ENCODE data around the gene MYNN. TPM values are rescaled to one million over a fixed set of nuclear protein-coding genes. Genes with fewer than 3 reads are reported as not detected.
A peak's percentile ranks its signal among the peaks of the same experiment; 100 is the strongest.

The MYNN gene
- polyA plus RNA-seq, 4 donors, result 26.7 to 34.9 (median 31.6) TPM

DNA sequence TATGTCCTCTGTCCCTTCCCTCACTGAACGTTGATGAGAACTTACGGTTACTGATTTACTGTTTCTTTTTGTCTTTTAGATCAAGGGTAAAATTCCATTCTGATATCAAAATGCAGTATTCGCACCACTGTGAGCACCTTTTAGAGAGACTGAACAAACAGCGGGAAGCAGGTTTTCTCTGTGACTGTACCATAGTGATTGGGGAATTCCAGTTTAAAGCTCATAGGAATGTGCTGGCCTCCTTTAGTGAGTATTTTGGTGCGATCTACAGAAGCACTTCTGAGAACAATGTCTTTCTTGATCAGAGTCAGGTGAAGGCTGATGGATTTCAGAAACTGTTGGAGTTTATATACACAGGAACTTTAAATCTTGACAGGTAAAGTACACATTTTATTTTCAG, 990 bp downstream of the MYNN start:
- DNase-seq (ENCODE audit: low read depth in 4 of 4, low spot score in 3 of 4), result no peak

GRCh38 chr3:169777822-169778221, 4.6 kb downstream of the MYNN start:
- DNase-seq (ENCODE audit: low read depth in 4 of 4, low spot score in 3 of 4), result no peak

- no peak for DNase-seq (ENCODE audit: low read depth in 4 of 4, low spot score in 3 of 4)
These were observed 7.5 kb downstream of the MYNN start for GRCh38 chr3:169780742-169781141.

- DNase-seq (ENCODE audit: low read depth in 4 of 4, low spot score in 3 of 4), result no peak
These were observed 8.1 kb downstream of the MYNN start for GRCh38 chr3:169781209-169781855.

GRCh38 chr3:169787120-169787519, 13.9 kb downstream of the MYNN start:
- DNase-seq (ENCODE audit: low read depth in 4 of 4, low spot score in 3 of 4), result no peak

GRCh38 chr3:169787791-169788190, 14.6 kb downstream of the MYNN start:
- DNase-seq (ENCODE audit: low read depth in 4 of 4, low spot score in 3 of 4), result no peak

DNA sequence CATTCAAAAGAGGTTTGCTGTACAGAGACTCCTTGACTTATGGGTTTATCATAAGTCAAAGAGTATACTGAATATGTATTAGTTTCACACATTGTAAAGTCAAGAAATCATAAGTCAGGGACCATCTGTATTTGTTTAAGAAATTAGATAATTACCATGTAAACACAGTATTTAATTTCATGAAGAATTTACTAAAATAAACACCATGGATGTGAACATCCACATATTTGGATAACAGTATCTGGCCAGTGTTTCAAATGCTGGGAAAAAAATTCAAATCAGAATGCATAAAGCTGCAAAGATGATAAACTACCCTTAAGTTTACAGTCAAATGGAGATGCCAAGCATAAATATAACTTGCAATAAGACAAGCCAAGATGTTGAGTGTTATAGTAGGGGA, 17.0 kb downstream of the MYNN start:
- DNase-seq (ENCODE audit: low read depth in 4 of 4, low spot score in 3 of 4), result no peak

- no peak for DNase-seq (ENCODE audit: low read depth in 4 of 4, low spot score in 3 of 4)
These were observed 17.7 kb downstream of the MYNN start for GRCh38 chr3:169790687-169791429.

GRCh38 chr3:169792359-169792758, 19.2 kb downstream of the MYNN start:
- DNase-seq (ENCODE audit: low read depth in 4 of 4, low spot score in 3 of 4), result no peak

DNA sequence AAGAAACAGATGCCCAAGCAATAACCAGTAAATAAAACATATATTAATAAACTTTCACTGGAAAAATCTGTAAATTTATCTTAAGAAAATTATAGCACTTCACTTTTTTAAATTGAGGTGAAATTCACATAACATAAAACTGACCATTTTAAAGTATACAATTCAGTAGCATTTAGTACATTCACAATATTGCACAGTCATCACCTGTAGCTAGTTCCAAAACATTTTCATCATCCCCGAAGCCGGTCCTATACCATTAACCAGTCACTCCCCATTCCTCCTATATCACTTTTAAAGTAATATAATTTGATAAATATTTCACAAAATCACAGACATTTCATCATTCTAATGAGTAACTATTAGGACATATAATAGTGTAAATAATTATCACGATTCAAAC, 31.5 kb downstream of the MYNN start:
- DNase-seq (ENCODE audit: low read depth in 4 of 4, low spot score in 3 of 4), result no peak

- no peak for DNase-seq (ENCODE audit: low read depth in 4 of 4, low spot score in 3 of 4)
These were observed 36.1 kb downstream of the MYNN start for GRCh38 chr3:169809230-169809795.

- DNase-seq (ENCODE audit: low read depth in 4 of 4, low spot score in 3 of 4), result peak; percentile 12 to 45 (median 30)
These were observed 38.6 kb downstream of the MYNN start for GRCh38 chr3:169811631-169812331.

DNA sequence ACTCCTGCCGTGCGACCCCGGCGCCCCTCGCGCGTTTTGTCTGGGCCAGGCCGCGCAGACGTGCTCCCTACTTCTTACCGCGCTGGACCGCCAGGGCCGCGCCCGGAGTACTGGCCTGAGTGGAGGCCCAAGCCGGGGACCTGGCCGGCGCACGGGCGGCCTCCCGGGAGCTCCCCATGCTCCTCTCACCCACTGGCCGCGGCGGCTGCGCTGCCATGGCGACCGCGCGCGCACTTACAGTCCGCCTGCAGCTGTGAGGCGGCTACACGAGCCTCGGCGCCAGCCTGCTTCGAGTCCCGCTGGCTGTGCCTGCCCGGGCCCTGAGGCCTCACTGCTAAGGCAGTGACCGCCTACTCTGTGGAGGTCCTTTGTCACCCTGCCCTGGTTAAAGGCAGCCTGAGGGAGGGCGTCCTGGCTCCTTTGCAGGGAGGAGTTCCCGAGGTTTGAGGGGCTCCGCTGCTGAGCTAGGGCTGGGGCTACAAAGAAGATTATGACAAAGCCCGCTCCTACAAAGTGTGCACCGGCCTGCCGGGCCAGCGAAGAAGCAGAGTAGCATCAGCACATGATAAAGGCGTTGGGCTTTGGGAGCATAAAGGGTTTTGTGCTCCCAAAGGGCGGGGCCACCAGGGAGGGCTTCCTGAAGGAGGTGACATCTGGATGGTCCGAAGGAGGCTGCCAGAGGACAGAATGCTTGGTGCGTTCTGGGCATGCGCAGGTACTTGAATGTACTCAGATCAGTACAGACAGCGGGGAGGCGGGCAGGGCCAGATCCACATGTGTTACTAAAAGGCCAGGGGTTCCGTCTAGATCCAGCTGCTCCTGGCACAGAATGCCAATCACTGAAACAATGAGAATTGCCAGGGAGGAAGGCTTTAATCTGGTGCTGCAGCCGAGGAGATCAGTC, 39.4 kb downstream of the MYNN start, which contains the start of the genes LRRC34 and LRRIQ4:
TSS of gene LRRC34 (minus strand) at position 573 of the 904 bp plus-strand sequence. CDS start at position 217, 356 bp downstream.
TSS of gene LRRIQ4 (plus strand) at position 539 of the 904 bp plus-strand sequence. CDS start 9,052 bp downstream, outside the sequence.
- peak; percentile 43 to 66 (median 58) for DNase-seq (ENCODE audit: low read depth in 4 of 4, low spot score in 3 of 4)

DNA sequence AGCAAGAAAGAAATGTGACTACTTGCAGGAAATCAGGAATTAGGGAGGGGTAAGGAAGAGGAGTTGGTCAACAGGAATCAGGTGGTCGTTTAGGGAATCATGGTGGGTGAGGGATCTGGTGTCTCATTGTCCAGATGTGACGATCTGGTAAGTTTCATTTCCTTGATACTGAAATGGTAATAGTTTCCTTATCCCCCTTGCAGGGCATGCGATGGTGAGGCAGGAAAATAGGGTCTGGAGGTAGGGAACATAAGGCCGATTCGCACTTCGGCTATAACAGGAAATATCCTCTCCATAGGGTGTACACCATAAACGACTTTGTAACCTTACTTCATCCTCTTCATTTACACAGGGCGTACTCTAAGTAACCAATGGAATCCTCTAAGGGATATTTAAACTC, 40.1 kb downstream of the MYNN start:
- DNase-seq (ENCODE audit: low read depth in 4 of 4, low spot score in 3 of 4), result no peak

GRCh38 chr3:169813757-169814517, 40.7 kb downstream of the MYNN start:
- no peak for DNase-seq (ENCODE audit: low read depth in 4 of 4, low spot score in 3 of 4)

- DNase-seq (ENCODE audit: low read depth in 4 of 4, low spot score in 3 of 4), result no peak
These were observed 42.5 kb downstream of the MYNN start for GRCh38 chr3:169815590-169816150.

DNA sequence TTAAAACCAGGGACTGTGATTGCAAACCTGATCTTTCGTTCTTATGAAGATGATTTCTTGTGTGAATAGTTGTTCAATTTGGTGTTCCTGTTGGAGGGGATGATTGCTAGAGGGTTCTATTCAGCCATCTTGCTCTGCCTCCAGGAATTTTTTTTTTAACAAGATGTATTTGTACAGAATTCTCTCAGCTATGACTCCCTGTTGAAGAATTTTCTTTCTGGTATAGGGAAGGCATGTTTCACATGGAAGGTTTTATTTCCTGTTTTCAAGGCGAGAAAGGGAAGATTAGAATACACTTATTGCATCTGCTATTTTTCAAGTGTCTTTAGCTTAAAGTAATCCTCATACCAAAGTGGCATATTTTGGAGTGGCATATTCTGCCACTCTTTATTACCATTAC, 45.1 kb downstream of the MYNN start:
- DNase-seq (ENCODE audit: low read depth in 4 of 4, low spot score in 3 of 4), result no peak

- no peak for DNase-seq (ENCODE audit: low read depth in 4 of 4, low spot score in 3 of 4)
These were observed 48.9 kb downstream of the MYNN start for GRCh38 chr3:169822091-169822490.

DNA sequence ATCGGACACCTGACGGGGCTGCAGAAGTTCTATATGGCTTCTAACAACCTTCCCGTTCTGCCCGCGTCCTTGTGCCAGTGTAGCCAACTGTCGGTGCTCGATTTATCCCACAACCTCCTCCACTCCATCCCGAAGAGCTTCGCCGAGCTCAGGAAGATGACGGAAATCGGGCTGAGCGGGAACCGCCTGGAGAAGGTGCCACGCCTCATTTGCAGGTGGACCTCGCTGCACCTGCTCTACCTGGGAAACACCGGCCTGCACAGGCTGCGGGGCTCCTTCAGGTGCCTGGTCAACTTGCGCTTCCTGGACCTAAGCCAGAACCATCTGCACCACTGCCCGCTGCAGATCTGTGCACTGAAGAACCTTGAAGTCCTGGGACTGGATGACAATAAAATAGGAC, 49.3 kb downstream of the MYNN start:
- no peak for DNase-seq (ENCODE audit: low read depth in 4 of 4, low spot score in 3 of 4)
